Neuronal stem cell (in vitro differentiated cells): ENCODE results near the gene RAD51B.

Experiments used
- DNase-seq: peaks from one replicate; pipeline ENCODE4 v3.0.0-alpha.2; 2013; ENCODE audit warnings: low spot score
- H2AFZ ChIP-seq: one replicate; pipeline ENCODE4 v1.6.1; 2013; ENCODE audit warnings: mild to moderate bottlenecking, low read length, inconsistent platforms
- H2AK5ac ChIP-seq: 2 replicates; pipeline ENCODE4 v1.6.1; 2013; ENCODE audit warnings: low read depth, mild to moderate bottlenecking, inconsistent platforms, low read length, moderate library complexity, mixed read lengths
- H2BK120ac ChIP-seq: 2 replicates; pipeline ENCODE4 v1.6.1; 2013; ENCODE audit warnings: low read depth, mild to moderate bottlenecking, inconsistent platforms, low read length, moderate library complexity, mixed read lengths
- H2BK12ac ChIP-seq: one replicate; pipeline ENCODE4 v1.6.1; 2013; ENCODE audit warnings: low read length, inconsistent platforms
- H2BK15ac ChIP-seq: 2 replicates; pipeline ENCODE4 v1.6.1; 2013; ENCODE audit warnings: mild to moderate bottlenecking, low read length, inconsistent platforms, mixed read lengths
- H2BK5ac ChIP-seq: one replicate; pipeline ENCODE4 v1.6.1; 2013; ENCODE audit warnings: inconsistent platforms, mild to moderate bottlenecking, low read length, moderate library complexity
- H3K14ac ChIP-seq: one replicate; pipeline ENCODE4 v1.6.1; 2013; ENCODE audit warnings: low read length, inconsistent platforms
- H3K18ac ChIP-seq: 2 replicates; pipeline ENCODE4 v1.6.1; 2013; ENCODE audit warnings: low read length, inconsistent platforms
- H3K23ac ChIP-seq: 2 replicates; pipeline ENCODE4 v1.6.1; 2013; ENCODE audit warnings: low read depth, mild to moderate bottlenecking, mixed read lengths, low read length, inconsistent platforms; ENCODE audit not compliant: poor library complexity
- H3K27ac ChIP-seq: replicated peaks from 3 replicates; pipeline ENCODE4 v1.5.1; 2013; ENCODE audit warnings: low read length, inconsistent platforms
- H3K27me3 ChIP-seq, 3 experiments: 2 replicates each; pipeline ENCODE4 v1.6.1; 2013; ENCODE audit warnings: low read length in 3 of 3, mild to moderate bottlenecking in 2 of 3, inconsistent platforms in 1 of 3, low read depth in 1 of 3, mixed read lengths in 1 of 3, moderate library complexity in 1 of 3; ENCODE audit not compliant: control insufficient read depth in 3 of 3, insufficient read depth in 3 of 3
- H3K36me3 ChIP-seq, 2 donors: replicated peaks in 1 of 2; 2 replicates each; pipeline ENCODE4 v1.6.1; 2013; ENCODE audit warnings: low read length in 2 of 2; ENCODE audit not compliant: control insufficient read depth in 2 of 2, insufficient read depth in 2 of 2
- H3K4ac ChIP-seq: 2 replicates; pipeline ENCODE4 v1.6.1; 2013; ENCODE audit warnings: inconsistent platforms, mild to moderate bottlenecking, low read length, moderate library complexity
- H3K4me1 ChIP-seq, 2 donors: 1 replicate in 1 of 2; 2 replicates in 1 of 2; pipeline ENCODE4 v1.6.1; 2013; ENCODE audit warnings: low read length in 2 of 2, low read depth in 1 of 2; ENCODE audit not compliant: control insufficient read depth in 2 of 2, insufficient read depth in 1 of 2
- H3K4me2 ChIP-seq: one replicate; pipeline ENCODE4 v1.6.1; 2013; ENCODE audit warnings: mild to moderate bottlenecking, low read length, inconsistent platforms; ENCODE audit not compliant: insufficient read depth, poor library complexity, severe bottlenecking
- H3K4me3 ChIP-seq, 2 donors: 2 replicates each; pipeline ENCODE4 v1.5.1; 2013; ENCODE audit warnings: low read length in 2 of 2, mild to moderate bottlenecking in 2 of 2, inconsistent platforms in 1 of 2, moderate library complexity in 1 of 2
- H3K79me1 ChIP-seq: one replicate; pipeline ENCODE4 v1.6.1; 2013; ENCODE audit warnings: low read depth, mild to moderate bottlenecking, inconsistent platforms, low read length, moderate library complexity
- H3K9ac ChIP-seq: one replicate; pipeline ENCODE4 v1.6.1; 2013; ENCODE audit warnings: mild to moderate bottlenecking, low read depth, low read length, inconsistent platforms; ENCODE audit not compliant: poor library complexity
- H3K9me3 ChIP-seq, 2 donors: replicated peaks in 1 of 2; 2 replicates each; pipeline versions ENCODE3 to v1.6.1; 2013; ENCODE audit warnings: low read length in 2 of 2, mild to moderate bottlenecking in 2 of 2, inconsistent platforms in 1 of 2, low read depth in 1 of 2, mixed read lengths in 1 of 2, moderate library complexity in 1 of 2; ENCODE audit not compliant: control insufficient read depth in 2 of 2, insufficient read depth in 1 of 2
- H4K8ac ChIP-seq: one replicate; pipeline ENCODE4 v1.6.1; 2013; ENCODE audit warnings: low read depth, mild to moderate bottlenecking, inconsistent platforms, low read length, moderate library complexity
- H4K91ac ChIP-seq: one replicate; pipeline ENCODE4 v1.6.1; 2013; ENCODE audit warnings: low read length, low read depth, mild to moderate bottlenecking, inconsistent platforms; ENCODE audit not compliant: poor library complexity
- WGBS, 2 donors: extraction: QIAGEN DNeasy Blood & Tissue Kit; methylation state at CpG; one replicate each; pipeline ENCODE4 v1.1.7; 2013; ENCODE audit warnings: missing lambda C conversion rate in 2 of 2, mixed read lengths in 1 of 2; ENCODE audit not compliant: insufficient read length in 2 of 2, insufficient replicate concordance in 1 of 2; ENCODE audit errors: extremely low coverage in 2 of 2; 5-methylcytosine and 5-hydroxymethylcytosine counted together

The RAD51B gene

DNA sequence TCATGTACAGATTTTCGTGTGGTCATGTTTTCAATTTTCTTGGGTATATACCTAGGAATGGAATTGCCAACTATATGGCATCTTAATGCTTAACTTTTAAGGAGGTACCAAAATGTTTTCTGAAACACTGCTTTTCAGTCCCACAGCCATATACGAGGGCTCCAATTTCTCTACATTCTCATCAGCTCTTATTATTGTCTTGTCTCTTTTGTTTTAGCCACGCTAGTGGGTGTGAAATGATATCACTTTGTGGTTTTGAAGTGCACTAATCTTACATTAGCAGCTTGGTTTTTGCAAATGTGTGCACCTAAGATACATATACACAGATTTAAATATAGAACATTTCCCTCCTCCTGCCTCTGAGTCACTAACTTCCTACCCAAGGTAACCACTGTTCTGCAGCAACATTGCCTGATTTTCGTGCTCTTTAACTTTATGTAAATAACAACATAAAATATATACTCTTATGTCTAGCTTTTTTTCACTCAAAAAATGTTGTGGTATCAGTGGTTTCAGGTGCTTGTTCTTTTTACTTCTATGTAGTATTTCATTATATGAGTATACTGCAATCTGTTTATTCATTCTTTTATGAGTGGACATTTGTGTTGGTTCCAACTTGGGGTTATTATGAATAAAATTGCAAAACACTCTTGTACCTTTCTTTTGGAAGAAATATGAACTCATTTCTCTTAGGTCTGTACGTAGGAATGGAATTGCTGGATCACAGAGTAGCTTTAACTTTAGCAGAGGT lies 900.2 kb downstream of the RAD51B start:
- no CpG with 5 or more reads among the region's 5 CpGs for WGBS, 2 donors
- Histone ChIP-seq H3K27ac (no peak overlapping the region), H3K79me1 (no peaks in the 10 kb centered on the region), H3K9me3 (peaks cover 0 to 8% of the 10 kb centered on the region in 2 donors), H3K4me3 (no peak overlapping the region), H3K14ac (no peak overlapping the region), H2BK15ac (no peak overlapping the region), H3K4me1 (peaks cover 4% of the 10 kb centered on the region in 2 donors), H3K18ac (no peak overlapping the region), H2BK12ac (no peak overlapping the region), H2BK120ac (no peak overlapping the region), H3K9ac (no peak overlapping the region), H3K23ac (no peak overlapping the region), H4K8ac (no peak overlapping the region), H2AFZ (no peak overlapping the region), H3K4me2 (no peak overlapping the region), H3K4ac (no peak overlapping the region), H4K91ac (no peak overlapping the region), H2AK5ac (no peak overlapping the region), H2BK5ac (no peak overlapping the region), H3K27me3 (no peaks in the 10 kb centered on the region), H3K36me3 (no peaks in the 10 kb centered on the region)
- DNase-seq: no peak

DNA sequence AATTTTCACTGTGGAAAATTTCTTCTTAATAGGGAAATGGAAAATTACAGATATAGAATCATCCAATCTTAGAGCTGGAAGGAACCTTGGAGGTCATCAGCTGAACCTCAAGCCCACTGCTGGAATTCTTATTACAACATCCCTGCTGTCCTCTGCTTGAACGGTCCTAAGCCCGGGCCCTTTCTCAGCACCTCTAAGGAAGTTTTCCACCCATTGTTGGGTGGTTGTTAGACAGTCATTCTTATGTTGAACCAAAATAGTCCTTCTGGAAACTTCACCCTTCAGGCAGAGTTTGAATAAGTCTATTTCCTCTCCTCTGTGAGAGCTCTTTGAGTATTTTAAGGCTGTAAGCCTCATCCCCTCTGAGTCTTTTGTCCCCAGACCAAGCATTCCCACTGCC lies 902.6 kb downstream of the RAD51B start:
- no CpG with 5 or more reads among the region's 2 CpGs for whole genome bisulfite sequencing, 2 donors
- H3K4me1 ChIP-seq: peaks cover 3 to 4% of the 10 kb centered on the region in 2 donors
- H3K4ac ChIP-seq: no peak overlapping the region
- H3K9ac ChIP-seq: no peak overlapping the region
- H2AK5ac ChIP-seq: no peak overlapping the region
- H3K79me1 ChIP-seq: no peaks in the 10 kb centered on the region
- H3K18ac ChIP-seq: no peak overlapping the region
- no peak overlapping the region for H4K91ac ChIP-seq
- no peak overlapping the region for H2BK15ac ChIP-seq
- DNase-seq: no peak
- no peaks in the 10 kb centered on the region for H3K36me3 ChIP-seq
- no peak overlapping the region for H3K27ac ChIP-seq
- no peak overlapping the region for H3K4me3 ChIP-seq
- H3K14ac ChIP-seq: no peak overlapping the region
- H2AFZ ChIP-seq: peak overlapping the region; percentile 15
- H4K8ac ChIP-seq: no peak overlapping the region
- H3K27me3 ChIP-seq: no peaks in the 10 kb centered on the region
- H2BK12ac ChIP-seq: no peak overlapping the region
- H2BK120ac ChIP-seq: no peak overlapping the region
- H3K23ac ChIP-seq: no peak overlapping the region
- no peak overlapping the region for H3K4me2 ChIP-seq
- H3K9me3 ChIP-seq: peaks cover 0 to 8% of the 10 kb centered on the region in 2 donors
- H2BK5ac ChIP-seq: no peak overlapping the region

DNA sequence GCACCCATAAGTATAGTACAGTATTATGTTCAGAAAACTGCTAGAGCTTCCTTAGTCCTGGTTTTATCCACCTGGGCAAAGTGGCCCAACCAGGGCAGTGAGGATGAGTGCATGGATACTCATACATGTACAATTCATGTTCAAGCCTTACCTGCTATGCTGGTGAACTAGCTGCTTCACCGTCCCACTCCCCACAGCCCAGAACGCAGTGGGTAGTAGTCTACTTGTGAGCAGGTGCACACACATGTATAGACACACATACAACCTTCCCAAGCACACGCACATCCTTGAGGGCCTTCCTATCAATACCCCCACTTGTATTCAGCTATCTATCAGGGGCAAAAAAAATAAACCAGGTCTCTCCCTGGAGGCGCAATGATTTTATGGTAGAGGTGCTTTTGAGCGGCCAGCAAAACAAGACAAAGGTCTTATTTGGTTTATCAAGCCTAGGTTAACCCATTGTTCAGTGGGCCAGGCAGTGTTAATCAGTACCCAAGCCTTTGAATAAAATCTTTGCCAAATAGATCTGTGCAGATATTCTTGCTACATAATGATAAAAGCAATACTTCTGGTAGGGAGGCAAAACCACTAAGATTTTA lies 903.5 kb downstream of the RAD51B start:
- Histone ChIP-seq H2BK12ac (no peak overlapping the region), H3K14ac (no peak overlapping the region), H3K4me1 (peaks cover 0 to 4% of the 10 kb centered on the region in 2 donors), H3K4me3 (no peak overlapping the region), H3K79me1 (no peaks in the 10 kb centered on the region), H2AK5ac (no peak overlapping the region), H4K8ac (no peak overlapping the region), H4K91ac (no peak overlapping the region), H2BK5ac (no peak overlapping the region), H3K9ac (no peak overlapping the region), H3K9me3 (peaks cover 0 to 8% of the 10 kb centered on the region in 2 donors), H3K4me2 (no peak overlapping the region), H3K27ac (no peak overlapping the region), H2BK15ac (no peak overlapping the region), H2BK120ac (no peak overlapping the region), H3K23ac (no peak overlapping the region), H3K36me3 (no peaks in the 10 kb centered on the region), H3K18ac (no peak overlapping the region), H2AFZ (no peak overlapping the region), H3K27me3 (no peaks in the 10 kb centered on the region), H3K4ac (no peak overlapping the region)
- no CpG with 5 or more reads among the region's 5 CpGs for WGBS, 2 donors
- no peak for DNase-seq

DNA sequence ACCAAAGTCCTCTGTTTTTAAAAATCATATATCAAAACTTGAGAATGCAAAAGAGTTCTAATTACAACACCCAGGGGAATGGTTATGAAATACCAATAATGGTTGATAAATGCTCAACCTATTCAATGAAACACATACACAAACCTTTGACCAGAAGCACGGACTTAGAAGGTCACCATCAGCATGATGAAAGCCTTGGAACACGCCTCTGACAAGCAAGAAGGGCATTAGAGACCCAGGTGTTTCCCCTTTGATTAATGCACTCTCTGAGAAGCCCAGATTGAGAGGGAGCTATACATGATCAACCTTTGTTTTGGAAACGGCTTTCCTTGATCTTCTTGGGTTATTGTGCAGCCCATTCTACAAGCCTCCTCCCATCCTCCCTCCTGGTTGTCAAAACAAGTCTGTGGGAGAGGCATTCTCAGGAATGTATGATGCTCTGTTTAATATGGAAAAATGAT lies 904.3 kb downstream of the RAD51B start:
- Histone ChIP-seq H3K9ac (no peak overlapping the region), H3K18ac (no peak overlapping the region), H4K91ac (no peak overlapping the region), H3K23ac (no peak overlapping the region), H3K79me1 (no peaks in the 10 kb centered on the region), H3K4me1 (peaks cover 0 to 4% of the 10 kb centered on the region in 2 donors), H2BK5ac (no peak overlapping the region), H2AFZ (no peak overlapping the region), H3K4me3 (no peak overlapping the region), H3K36me3 (no peaks in the 10 kb centered on the region), H2AK5ac (no peak overlapping the region), H4K8ac (no peak overlapping the region), H3K27ac (no peak overlapping the region), H3K9me3 (peaks cover 0 to 8% of the 10 kb centered on the region in 2 donors), H3K27me3 (no peaks in the 10 kb centered on the region), H2BK120ac (no peak overlapping the region), H3K4ac (no peak overlapping the region), H3K14ac (no peak overlapping the region), H2BK15ac (no peak overlapping the region), H2BK12ac (no peak overlapping the region), H3K4me2 (no peak overlapping the region)
- no CpG with 5 or more reads among the region's 3 CpGs for WGBS, 2 donors
- no peak for DNase-seq
